ENCODE measurements around the gene ABCG4.
"Not testable (repeated sequence)": the region's sequence is repeated elsewhere in the genome, so short reads cannot be mapped to it uniquely, and the experiment has no call there.

ABCG4 gene

DNA sequence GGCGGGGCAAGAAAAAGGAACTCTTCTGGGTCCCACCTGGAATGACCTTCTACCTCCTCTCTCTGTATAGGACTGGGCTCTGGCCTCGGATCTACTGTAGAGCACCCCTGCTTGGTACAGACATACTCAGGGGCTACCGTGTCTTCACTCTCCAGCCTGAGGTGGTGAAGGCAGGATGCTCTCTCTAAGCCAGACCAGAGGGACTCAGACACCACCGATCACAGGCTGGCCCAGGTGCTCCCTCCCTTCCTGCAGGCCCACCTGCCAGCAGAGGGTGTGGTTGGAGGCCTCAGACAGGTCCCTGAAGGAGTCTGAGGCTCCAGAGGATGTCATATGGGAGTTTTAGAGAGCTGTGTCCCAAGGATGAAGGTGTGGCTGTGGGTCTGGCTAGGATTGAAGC, 40.5 kb downstream of the ABCG4 start:
- H3K27me3 Mint-ChIP-seq, result peaks cover 4% of the 10 kb centered on the region
- H3K4me3 Mint-ChIP-seq, result no peak overlapping the region
- no peak for ATAC-seq (ENCODE audit: low read depth)
- H3K4me1 Mint-ChIP-seq, result no peaks in the 10 kb centered on the region
- no peak overlapping the region for H3K27ac Mint-ChIP-seq
- DNase-seq (ENCODE audit: low spot score in 2 of 2), result no peak
- no peaks in the 10 kb centered on the region for H3K9me3 Mint-ChIP-seq
- no peaks in the 10 kb centered on the region for H3K36me3 Mint-ChIP-seq

DNA sequence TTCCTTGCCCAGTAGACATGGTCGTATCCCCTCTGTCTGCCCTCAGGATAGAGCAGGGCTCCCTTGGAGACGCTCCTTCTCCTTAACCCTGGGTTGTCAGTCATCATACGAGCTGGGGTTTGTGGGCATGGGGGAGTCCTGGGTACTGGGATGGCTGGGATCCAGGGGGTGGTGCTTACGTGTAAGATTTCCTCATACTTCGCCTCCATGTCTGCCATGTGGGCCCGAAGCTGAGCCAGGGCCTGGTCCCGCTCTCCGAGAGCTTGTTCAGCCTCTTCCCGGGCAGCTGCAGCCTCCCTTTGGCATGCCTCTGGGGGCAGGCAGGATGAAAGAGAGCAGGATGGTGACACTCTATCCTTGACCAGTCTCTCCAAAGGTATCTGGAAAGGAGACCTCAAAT, 41.7 kb downstream of the ABCG4 start:
- no peaks in the 10 kb centered on the region for H3K36me3 Mint-ChIP-seq
- ATAC-seq (ENCODE audit: low read depth) (no peak), DNase-seq (ENCODE audit: low spot score in 2 of 2) (no peak)
- H3K27me3 Mint-ChIP-seq, result peaks cover 3% of the 10 kb centered on the region
- no peak overlapping the region for H3K27ac Mint-ChIP-seq
- no peaks in the 10 kb centered on the region for H3K4me1 Mint-ChIP-seq
- H3K9me3 Mint-ChIP-seq, result no peaks in the 10 kb centered on the region
- H3K4me3 Mint-ChIP-seq, result no peak overlapping the region

DNA sequence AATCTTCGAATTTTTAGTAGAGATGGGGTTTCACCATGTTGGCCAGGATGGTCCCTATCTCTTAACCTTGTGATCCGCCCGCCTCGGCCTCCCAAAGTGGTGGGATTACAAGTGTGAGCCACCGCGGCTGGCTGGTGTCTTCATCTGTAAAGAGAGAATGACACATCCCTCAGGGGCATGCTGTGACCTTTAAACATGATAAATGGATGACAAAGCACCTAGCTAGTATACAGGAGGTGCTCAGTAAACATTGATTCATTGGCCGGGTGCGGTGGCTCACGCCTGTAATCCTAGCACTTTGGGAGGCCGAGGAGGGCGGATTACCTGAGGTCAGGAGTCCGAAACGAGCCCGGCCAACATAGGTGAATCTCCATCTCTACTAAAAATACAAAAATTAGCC, 42.4 kb downstream of the ABCG4 start:
- not testable (repeated sequence) for H3K4me3 Mint-ChIP-seq; ATAC-seq (ENCODE audit: low read depth); DNase-seq (ENCODE audit: low spot score in 2 of 2); H3K4me1 Mint-ChIP-seq; H3K36me3 Mint-ChIP-seq; H3K27ac Mint-ChIP-seq; H3K9me3 Mint-ChIP-seq; H3K27me3 Mint-ChIP-seq

DNA sequence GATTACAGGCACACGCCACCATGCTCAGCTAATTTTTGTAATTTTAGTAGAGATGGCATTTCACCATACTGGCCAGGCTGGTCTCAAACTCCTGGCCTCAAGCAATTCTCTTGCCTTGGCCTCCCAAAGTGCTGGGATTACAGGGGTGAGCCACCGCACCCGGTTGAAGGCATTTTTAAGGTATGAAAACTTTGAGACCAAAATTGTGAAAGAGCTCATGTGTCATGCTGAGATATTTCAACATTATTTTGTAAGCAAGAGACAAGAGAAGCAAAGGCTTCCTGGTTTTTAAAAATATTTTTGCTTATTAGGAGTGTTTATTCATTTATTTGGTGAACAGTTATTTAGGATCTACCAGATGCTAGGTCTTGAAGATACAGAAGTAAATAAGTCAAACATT, 43.3 kb downstream of the ABCG4 start:
- Mint-ChIP-seq H3K27ac (no peak overlapping the region), H3K27me3 (peaks cover 1% of the 10 kb centered on the region), H3K4me3 (no peak overlapping the region), H3K9me3 (no peaks in the 10 kb centered on the region), H3K4me1 (peaks cover 5% of the 10 kb centered on the region), H3K36me3 (no peaks in the 10 kb centered on the region)
- no peak for ATAC-seq (ENCODE audit: low read depth)
- no peak for DNase-seq (ENCODE audit: low spot score in 2 of 2)

DNA sequence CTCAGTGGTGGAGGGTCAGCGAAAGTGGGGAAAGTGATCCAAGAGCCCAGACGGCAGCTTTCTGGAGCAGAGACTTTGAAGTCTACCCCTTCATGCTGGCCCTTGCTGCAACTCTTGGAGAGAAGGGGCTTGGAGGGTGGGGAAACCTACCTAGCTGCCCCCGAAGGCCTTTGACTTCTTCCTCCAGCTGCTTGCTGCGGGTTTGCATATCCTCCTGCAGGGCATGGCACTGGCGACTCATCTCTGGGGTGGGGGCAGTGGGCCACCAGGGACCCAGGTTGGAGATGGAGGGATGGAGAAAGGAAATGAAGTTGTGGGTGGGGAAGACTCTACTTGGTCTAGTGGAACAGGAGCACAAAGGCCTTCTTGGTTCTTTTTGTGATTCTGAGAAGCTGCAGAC, 44.1 kb downstream of the ABCG4 start:
- H3K9me3 Mint-ChIP-seq, result no peaks in the 10 kb centered on the region
- peaks cover 1% of the 10 kb centered on the region for H3K27me3 Mint-ChIP-seq
- DNase-seq (ENCODE audit: low spot score in 2 of 2) (no peak), ATAC-seq (ENCODE audit: low read depth) (no peak)
- H3K27ac Mint-ChIP-seq, result no peak overlapping the region
- H3K4me3 Mint-ChIP-seq, result no peak overlapping the region
- peaks cover 5% of the 10 kb centered on the region for H3K4me1 Mint-ChIP-seq
- no peaks in the 10 kb centered on the region for H3K36me3 Mint-ChIP-seq

DNA sequence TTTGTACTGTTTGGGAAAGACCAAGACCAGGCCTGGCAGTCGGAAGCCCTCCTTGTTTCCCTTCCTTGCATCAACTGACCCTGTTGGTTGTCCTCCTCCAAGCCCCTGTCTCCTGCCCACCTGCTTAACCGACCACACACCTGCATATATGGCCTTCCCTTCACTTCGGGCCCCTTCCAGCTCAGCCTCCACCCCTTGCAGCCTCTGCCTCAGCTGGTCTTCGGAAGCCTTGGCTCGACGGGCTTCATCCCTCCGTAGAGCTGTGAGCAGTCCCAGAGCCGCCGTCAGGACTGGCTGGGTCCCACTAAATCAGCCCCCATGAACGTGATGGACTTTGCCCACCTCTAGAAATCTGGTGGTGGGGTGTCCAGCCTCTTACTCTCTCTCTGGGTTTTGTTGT, 44.8 kb downstream of the ABCG4 start:
- no peak overlapping the region for H3K4me3 Mint-ChIP-seq
- H3K4me1 Mint-ChIP-seq, result peaks cover 5% of the 10 kb centered on the region
- no peak overlapping the region for H3K27ac Mint-ChIP-seq
- DNase-seq (ENCODE audit: low spot score in 2 of 2) (no peak), ATAC-seq (ENCODE audit: low read depth) (no peak)
- H3K27me3 Mint-ChIP-seq, result peaks cover 1% of the 10 kb centered on the region
- H3K36me3 Mint-ChIP-seq, result no peaks in the 10 kb centered on the region
- H3K9me3 Mint-ChIP-seq, result no peaks in the 10 kb centered on the region

DNA sequence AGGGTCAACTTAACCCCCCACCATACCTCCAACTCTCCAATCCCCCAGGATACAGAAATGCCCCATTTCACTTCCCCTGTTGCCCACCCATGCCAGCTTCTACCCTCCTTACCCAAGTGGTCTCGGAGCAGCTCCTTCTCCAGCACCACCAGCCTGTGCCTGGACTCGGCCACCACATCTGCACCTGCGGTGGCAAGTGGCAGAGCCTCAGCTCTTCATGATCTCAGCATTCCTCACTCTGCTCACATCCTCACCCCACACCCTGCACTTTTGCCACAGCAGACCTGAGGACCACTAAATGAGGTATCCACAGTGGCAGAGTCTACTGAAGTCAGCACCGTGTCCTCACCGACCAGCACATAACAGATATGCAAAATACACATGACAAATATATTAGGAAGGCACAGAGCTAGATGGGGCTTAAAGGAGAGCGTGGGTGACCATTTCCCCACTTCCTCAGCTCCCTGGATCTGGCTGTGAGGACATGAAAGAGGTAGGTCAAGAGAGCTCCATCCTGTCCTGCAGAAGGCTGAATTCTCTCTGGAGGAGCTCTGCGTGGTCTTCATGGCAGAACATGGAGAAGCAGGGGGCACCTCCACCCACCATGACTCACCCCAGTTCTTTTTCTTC, 46.1 kb downstream of the ABCG4 start:
- Mint-ChIP-seq H3K27ac (no peak overlapping the region), H3K27me3 (peaks cover 1% of the 10 kb centered on the region), H3K4me1 (peaks cover 5% of the 10 kb centered on the region), H3K9me3 (no peaks in the 10 kb centered on the region), H3K4me3 (no peak overlapping the region), H3K36me3 (no peaks in the 10 kb centered on the region)
- ATAC-seq (ENCODE audit: low read depth) (no peak), DNase-seq (ENCODE audit: low spot score in 2 of 2) (no peak)

DNA sequence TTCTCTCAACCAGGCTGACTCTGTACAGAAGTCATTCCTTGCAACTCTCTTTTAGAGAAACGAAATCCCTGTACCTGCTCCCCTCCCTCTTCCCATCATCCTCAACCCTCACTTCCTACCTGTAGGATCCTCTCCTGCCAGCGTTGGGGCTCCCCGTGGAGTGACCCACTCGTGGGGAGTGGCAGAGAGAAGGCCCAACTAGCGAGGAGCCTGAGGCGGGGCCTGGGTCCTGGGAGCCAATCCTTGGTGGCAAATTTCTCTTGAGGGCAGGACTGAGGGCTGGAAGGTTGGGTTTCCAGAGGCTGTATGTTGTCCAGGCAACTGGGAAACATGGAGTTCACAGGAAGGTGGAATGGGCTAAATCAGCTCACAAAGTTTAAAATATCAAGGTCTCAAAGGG, 46.8 kb downstream of the ABCG4 start:
- Mint-ChIP-seq H3K36me3 (no peaks in the 10 kb centered on the region), H3K4me1 (peaks cover 5% of the 10 kb centered on the region), H3K27ac (no peak overlapping the region), H3K27me3 (peaks cover 1% of the 10 kb centered on the region), H3K9me3 (no peaks in the 10 kb centered on the region), H3K4me3 (no peak overlapping the region)
- no peak for DNase-seq (ENCODE audit: low spot score in 2 of 2)
- ATAC-seq (ENCODE audit: low read depth), result no peak

DNA sequence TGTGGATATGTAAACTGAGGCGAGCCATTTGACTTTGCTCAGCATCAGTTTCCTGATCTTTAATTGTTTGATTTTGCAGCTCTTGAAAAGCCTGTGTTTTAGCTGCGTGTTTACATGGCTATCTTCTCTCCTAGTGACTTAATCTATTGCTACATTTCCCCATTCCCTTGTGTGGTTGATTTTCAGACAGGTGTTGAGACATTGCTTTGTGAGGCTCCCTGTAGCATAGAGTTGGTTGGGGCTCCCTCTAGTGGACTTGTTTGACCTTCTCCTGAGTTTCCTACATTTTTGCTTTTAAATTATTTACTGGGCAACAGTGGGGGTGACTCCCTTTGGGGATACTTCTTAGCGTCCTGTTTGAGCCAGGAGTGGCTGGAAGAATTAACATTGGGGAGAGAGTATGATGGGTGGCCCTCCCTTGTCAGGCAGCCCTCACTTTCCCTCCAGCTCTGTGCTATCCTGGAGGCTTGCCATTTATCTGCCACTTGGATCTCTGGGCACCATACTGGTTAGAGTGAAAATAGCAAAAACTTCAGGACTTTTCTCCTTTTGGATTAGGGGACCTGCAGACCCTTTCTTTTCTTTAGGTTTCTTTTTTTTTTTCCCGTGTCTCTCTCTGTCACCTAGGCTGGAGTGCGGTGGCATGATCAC, 48.1 kb downstream of the ABCG4 start:
- peak; percentile 99 for ATAC-seq (ENCODE audit: low read depth)
- H3K4me1 Mint-ChIP-seq, result peaks cover 5% of the 10 kb centered on the region
- peak; percentile 61 to 78 for DNase-seq (ENCODE audit: low spot score in 2 of 2)
- no peak overlapping the region for H3K4me3 Mint-ChIP-seq
- H3K27me3 Mint-ChIP-seq, result peaks cover 1% of the 10 kb centered on the region
- H3K27ac Mint-ChIP-seq, result no peak overlapping the region
- H3K9me3 Mint-ChIP-seq, result no peaks in the 10 kb centered on the region
- no peaks in the 10 kb centered on the region for H3K36me3 Mint-ChIP-seq

DNA sequence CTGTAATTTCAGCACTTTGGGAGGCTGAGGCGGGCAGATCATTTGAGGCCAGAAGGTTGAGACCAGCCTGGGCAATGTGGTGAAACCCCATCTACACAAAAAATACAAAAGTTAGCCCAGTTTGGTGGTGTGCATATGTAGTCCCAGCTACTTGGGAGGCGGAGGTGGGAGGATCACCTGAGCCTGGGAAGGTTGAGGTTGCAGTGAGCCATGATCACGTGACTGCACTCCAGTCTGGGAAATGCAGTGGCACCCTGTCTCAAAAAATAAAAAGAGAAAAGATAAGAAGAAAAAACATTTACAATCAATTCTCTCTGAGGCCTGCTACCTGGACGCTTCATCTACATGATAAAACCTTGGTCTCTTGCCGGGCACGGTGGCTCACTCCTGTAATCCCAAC, 50.1 kb downstream of the ABCG4 start:
- H3K9me3 Mint-ChIP-seq, result no peaks in the 10 kb centered on the region
- H3K36me3 Mint-ChIP-seq, result no peaks in the 10 kb centered on the region
- no peaks in the 10 kb centered on the region for H3K27me3 Mint-ChIP-seq
- ATAC-seq (ENCODE audit: low read depth) (no peak), DNase-seq (ENCODE audit: low spot score in 2 of 2) (no peak)
- no peak overlapping the region for H3K27ac Mint-ChIP-seq
- peaks cover 5% of the 10 kb centered on the region for H3K4me1 Mint-ChIP-seq
- no peak overlapping the region for H3K4me3 Mint-ChIP-seq

DNA sequence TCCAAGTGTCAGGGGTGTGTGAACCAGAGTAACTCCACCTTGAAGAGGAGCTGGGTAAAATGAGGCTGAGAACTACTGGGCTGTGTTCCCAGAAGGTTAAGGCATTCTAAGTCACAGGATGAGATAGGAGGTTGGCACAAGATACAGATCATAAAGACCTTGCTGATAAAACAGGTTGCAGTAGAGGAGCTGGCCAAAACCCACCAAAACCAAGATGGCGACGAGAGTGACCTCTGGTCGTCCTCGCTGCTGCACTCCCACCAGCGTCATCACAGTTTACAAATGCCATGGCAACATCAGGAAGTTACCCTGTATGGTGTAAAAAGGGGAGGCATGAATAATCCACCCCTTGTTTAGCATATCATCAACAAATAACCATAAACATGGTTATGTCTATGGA, 52.4 kb downstream of the ABCG4 start:
- not testable (repeated sequence) for H3K36me3 Mint-ChIP-seq; H3K4me3 Mint-ChIP-seq; ATAC-seq (ENCODE audit: low read depth); H3K9me3 Mint-ChIP-seq; H3K27ac Mint-ChIP-seq; H3K27me3 Mint-ChIP-seq; DNase-seq (ENCODE audit: low spot score in 2 of 2)
- H3K4me1 Mint-ChIP-seq, result peaks cover 12% of the 10 kb centered on the region

DNA sequence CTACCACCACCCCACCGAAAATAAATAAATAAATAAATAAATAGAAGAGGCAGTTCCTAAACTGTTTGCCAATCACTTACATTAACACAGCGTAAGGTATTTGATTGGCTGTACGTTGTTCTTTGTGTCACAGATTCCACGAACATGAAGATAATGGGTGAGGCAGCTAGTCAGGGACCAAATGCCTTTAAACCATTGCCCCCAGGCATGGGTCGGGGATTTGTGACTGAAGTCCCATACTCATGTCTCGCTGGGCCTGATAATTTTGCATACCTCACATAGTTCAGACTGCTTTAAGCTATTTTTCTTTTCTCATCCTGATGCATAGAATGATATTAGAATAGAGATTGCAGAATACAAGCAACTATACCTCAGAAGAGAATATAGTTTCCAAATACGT, 53.7 kb downstream of the ABCG4 start:
- Mint-ChIP-seq H3K4me1 (peaks cover 11% of the 10 kb centered on the region), H3K36me3 (no peaks in the 10 kb centered on the region), H3K4me3 (no peak overlapping the region), H3K27ac (no peak overlapping the region), H3K9me3 (no peaks in the 10 kb centered on the region), H3K27me3 (no peaks in the 10 kb centered on the region)
- DNase-seq (ENCODE audit: low spot score in 2 of 2), result no peak
- no peak for ATAC-seq (ENCODE audit: low read depth)

DNA sequence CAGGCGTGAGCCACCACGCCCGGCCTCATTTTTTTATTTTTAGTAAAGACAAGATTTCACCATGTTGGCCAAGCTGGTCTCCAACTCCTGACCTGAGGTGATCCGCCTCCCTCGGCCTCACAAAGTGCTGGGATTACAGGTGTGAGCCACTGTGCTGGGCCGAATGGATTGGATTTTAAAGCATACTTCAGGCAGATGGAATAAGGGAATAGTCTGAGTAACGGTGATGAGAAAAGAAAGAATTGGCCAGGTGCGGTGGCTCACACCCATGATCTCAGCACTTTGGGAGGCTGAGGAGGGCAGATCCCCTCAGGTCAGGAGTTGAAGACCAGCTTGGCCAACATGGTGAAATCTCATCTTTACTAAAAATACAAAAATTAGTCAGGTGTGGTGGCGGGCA, 55.2 kb downstream of the ABCG4 start:
- Mint-ChIP-seq H3K27me3 (no peaks in the 10 kb centered on the region), H3K9me3 (no peaks in the 10 kb centered on the region), H3K27ac (no peak overlapping the region), H3K4me1 (peaks cover 16% of the 10 kb centered on the region), H3K36me3 (no peaks in the 10 kb centered on the region), H3K4me3 (no peak overlapping the region)
- DNase-seq (ENCODE audit: low spot score in 2 of 2), result no peak
- no peak for ATAC-seq (ENCODE audit: low read depth)

DNA sequence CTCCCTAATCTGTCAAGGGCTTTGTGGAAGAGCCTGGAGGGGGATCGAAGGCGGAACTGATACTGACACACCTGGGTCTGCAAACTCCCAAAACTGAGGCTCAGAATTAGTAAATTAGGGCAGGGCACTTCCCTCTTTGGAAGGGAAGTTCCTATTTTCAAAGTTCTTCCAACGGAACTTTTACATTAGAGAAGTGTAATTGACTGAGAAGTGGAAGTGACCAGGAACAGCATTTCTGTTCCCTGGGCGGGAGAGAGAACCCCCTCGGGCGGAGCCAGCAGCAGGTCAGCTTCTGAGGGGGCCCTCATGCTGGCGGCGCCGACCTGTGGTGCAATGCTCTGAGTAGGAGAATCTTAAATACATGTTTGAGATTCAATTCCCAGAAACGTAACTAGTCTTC, 56.2 kb downstream of the ABCG4 start:
- no peak for ATAC-seq (ENCODE audit: low read depth)
- no peak for DNase-seq (ENCODE audit: low spot score in 2 of 2)
- Mint-ChIP-seq H3K27ac (peak overlapping the region; percentile 24), H3K36me3 (no peaks in the 10 kb centered on the region), H3K27me3 (no peaks in the 10 kb centered on the region), H3K9me3 (no peaks in the 10 kb centered on the region), H3K4me3 (peak overlapping the region; percentile 99), H3K4me1 (peaks cover 16% of the 10 kb centered on the region)
